HepG2 (cell line): ENCODE results near the gene ATP1A2.

Source experiments
- MAFK ChIP-seq, 2 experiments: IDR thresholded peaks in 1 of 2; conservative IDR thresholded peaks in 1 of 2; 2 replicates each; pipeline ENCODE4 v1.6.1; 2011; ENCODE audit warnings: improper control_type of control experiment in 2 of 2, low read length in 2 of 2
- POLR2A ChIP-seq, 2 experiments: IDR thresholded peaks; 2 replicates each; pipeline ENCODE4 v1.6.1; 2011; ENCODE audit warnings: low read depth in 2 of 2, low read length in 2 of 2, mild to moderate bottlenecking in 1 of 2, moderate library complexity in 1 of 2; ENCODE audit not compliant: insufficient read depth in 1 of 2
- ZNF660 ChIP-seq: sonication (generic); formaldehyde crosslinking; IDR thresholded peaks from 2 replicates; pipeline ENCODE4 v1.5.1; 2020; ENCODE audit warnings: mild to moderate bottlenecking, low read depth, missing genetic modification reagents, borderline replicate concordance
- TF ChIP-seq, protein P1 (sequence below): sonication (generic); formaldehyde crosslinking; IDR thresholded peaks from 2 replicates; pipeline ENCODE4 v1.5.0; 2020; ENCODE audit warnings: mild to moderate bottlenecking, missing genetic modification reagents, moderate library complexity
- TF ChIP-seq, protein P2 (sequence below): sonication (generic); formaldehyde crosslinking; IDR thresholded peaks from 2 replicates; pipeline ENCODE4 v1.4.0; 2020; ENCODE audit warnings: missing genetic modification reagents, borderline replicate concordance
- TF ChIP-seq, protein P3 (sequence below): IDR thresholded peaks from 2 replicates; pipeline ENCODE4 v1.6.1; 2016; ENCODE audit warnings: low read depth

DNA sequence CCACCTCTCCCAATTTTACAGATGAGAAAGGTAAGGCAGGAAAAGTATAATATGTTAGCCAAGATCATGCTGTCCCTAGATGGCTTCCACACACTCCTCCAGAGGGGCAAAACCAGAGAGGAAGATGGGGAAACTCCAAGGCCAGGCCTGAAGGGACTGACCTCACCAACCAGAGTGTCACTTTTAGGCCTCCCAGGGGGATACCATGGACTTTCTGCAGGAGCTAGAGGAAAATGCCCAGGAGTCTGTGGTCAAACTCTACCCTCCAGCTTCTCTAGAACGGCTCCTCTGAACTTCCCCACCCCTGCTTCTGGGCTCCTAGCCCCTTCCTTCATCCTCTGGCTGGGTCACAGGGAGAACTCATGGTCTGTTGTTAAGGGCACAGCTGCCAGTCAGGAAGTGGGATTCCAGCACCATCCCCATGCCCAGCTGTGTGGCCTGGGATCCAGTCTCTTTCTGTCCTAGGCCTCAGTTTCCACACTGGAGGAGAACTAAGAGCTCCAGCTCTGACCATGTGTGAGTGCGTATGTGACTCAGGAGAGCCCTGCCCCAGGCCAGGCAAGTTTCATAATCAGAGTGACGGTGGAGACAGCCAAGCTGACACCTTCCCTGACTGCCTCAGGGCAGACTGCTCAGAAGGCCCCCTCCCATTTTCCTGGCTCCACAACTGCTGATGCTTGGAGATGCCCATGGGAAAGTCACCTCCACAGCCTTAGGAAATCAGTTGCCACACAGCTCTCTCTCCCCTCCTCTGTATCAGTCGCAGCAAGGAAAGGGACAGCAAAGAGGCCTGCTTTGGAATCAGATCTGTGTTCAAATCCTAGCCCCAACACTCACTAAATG lies 19.1 kb upstream of the ATP1A2 start:
- TF ChIP-seq, protein P1, sequence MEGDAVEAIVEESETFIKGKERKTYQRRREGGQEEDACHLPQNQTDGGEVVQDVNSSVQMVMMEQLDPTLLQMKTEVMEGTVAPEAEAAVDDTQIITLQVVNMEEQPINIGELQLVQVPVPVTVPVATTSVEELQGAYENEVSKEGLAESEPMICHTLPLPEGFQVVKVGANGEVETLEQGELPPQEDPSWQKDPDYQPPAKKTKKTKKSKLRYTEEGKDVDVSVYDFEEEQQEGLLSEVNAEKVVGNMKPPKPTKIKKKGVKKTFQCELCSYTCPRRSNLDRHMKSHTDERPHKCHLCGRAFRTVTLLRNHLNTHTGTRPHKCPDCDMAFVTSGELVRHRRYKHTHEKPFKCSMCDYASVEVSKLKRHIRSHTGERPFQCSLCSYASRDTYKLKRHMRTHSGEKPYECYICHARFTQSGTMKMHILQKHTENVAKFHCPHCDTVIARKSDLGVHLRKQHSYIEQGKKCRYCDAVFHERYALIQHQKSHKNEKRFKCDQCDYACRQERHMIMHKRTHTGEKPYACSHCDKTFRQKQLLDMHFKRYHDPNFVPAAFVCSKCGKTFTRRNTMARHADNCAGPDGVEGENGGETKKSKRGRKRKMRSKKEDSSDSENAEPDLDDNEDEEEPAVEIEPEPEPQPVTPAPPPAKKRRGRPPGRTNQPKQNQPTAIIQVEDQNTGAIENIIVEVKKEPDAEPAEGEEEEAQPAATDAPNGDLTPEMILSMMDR, result no peak
- TF ChIP-seq ZNF660 (CRISPR knock-in tag) (no peak), MAFK (conservative IDR thresholded peaks at IDR 0.05 in 1 of 2, IDR thresholded peaks at IDR 0.05 in 1 of 2; ENCODE audit: low read length in 2 of 2) (no peak), POLR2A (IDR thresholded peaks at IDR 0.05; ENCODE audit: insufficient read depth in 1 of 2, low read depth in 2 of 2, low read length in 2 of 2) (no peak)
- TF ChIP-seq, protein P2, sequence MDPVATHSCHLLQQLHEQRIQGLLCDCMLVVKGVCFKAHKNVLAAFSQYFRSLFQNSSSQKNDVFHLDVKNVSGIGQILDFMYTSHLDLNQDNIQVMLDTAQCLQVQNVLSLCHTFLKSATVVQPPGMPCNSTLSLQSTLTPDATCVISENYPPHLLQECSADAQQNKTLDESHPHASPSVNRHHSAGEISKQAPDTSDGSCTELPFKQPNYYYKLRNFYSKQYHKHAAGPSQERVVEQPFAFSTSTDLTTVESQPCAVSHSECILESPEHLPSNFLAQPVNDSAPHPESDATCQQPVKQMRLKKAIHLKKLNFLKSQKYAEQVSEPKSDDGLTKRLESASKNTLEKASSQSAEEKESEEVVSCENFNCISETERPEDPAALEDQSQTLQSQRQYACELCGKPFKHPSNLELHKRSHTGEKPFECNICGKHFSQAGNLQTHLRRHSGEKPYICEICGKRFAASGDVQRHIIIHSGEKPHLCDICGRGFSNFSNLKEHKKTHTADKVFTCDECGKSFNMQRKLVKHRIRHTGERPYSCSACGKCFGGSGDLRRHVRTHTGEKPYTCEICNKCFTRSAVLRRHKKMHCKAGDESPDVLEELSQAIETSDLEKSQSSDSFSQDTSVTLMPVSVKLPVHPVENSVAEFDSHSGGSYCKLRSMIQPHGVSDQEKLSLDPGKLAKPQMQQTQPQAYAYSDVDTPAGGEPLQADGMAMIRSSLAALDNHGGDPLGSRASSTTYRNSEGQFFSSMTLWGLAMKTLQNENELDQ, result no peak
- TF ChIP-seq, protein P3, sequence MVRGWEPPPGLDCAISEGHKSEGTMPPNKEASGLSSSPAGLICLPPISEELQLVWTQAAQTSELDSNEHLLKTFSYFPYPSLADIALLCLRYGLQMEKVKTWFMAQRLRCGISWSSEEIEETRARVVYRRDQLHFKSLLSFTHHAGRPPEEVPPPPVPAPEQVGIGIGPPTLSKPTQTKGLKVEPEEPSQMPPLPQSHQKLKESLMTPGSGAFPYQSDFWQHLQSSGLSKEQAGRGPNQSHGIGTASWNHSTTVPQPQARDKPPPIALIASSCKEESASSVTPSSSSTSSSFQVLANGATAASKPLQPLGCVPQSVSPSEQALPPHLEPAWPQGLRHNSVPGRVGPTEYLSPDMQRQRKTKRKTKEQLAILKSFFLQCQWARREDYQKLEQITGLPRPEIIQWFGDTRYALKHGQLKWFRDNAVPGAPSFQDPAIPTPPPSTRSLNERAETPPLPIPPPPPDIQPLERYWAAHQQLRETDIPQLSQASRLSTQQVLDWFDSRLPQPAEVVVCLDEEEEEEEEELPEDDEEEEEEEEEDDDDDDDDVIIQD (CRISPR knock-in tag), result no peak
